ENCODE measurements around the gene TCF19. TPM values are rescaled to one million over a fixed set of nuclear protein-coding genes. Genes with fewer than 3 reads are reported as not detected.

TCF19 gene
- total RNA-seq, 2 donors from 2014 or later, result 1.5 to 1.6 TPM

DNA sequence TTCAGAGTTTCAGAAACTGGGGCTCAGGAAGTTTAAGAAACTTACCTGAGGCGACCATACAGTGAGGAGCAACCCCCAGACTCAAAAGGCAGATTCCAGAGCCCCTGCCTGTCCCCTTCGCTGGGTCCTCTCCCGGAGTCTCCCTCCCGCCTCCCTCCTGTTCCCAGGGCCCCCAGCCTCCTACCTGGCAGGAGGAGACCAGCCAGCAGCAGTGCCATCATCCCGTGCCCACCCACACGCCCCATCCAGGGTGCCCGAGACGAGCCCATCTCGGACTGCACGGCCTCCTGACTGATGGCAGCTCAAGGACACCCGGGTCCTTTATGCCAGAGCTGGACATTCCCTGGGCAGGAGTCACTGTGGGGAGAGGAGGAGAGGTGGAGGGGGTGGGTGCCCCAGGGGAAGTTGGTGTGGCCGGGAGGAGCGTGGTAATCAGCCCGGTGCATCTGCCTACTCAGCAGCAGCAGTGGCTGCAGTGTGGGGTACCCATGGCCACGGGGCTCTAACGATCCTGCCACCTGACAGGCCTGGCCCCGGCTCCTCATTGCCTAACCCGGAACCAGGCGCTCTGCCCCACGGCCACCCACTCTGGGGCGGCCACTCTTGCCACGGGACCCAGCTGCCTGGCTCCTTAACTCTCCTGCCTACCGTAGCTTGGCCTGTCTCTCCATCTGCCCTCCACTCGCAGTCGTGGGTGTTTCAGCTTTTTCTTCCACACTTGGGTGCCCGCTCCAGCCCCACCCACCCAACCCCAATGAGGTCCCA, 38.1 kb upstream of the TCF19 start, which contains the start of gene CDSN:
TSS of gene CDSN (minus strand) at position 296 of the 765 bp plus-strand sequence. CDS start at position 269, 27 bp downstream.
- Histone ChIP-seq H3K9me3 (no peaks in the 10 kb centered on the region), H3K4me3 (no peak within 1 kb of the TSS), H3K4me1 (peaks cover 0 to 34% of the 10 kb centered on the region in 2 donors), H3K27me3 (no peaks in the 10 kb centered on the region), H3K36me3 (no peaks in the 10 kb centered on the region), H3K27ac (no peak within 1 kb of the TSS)
- no peak for DNase-seq (ENCODE audit: low spot score)
- TF ChIP-seq, protein P1, sequence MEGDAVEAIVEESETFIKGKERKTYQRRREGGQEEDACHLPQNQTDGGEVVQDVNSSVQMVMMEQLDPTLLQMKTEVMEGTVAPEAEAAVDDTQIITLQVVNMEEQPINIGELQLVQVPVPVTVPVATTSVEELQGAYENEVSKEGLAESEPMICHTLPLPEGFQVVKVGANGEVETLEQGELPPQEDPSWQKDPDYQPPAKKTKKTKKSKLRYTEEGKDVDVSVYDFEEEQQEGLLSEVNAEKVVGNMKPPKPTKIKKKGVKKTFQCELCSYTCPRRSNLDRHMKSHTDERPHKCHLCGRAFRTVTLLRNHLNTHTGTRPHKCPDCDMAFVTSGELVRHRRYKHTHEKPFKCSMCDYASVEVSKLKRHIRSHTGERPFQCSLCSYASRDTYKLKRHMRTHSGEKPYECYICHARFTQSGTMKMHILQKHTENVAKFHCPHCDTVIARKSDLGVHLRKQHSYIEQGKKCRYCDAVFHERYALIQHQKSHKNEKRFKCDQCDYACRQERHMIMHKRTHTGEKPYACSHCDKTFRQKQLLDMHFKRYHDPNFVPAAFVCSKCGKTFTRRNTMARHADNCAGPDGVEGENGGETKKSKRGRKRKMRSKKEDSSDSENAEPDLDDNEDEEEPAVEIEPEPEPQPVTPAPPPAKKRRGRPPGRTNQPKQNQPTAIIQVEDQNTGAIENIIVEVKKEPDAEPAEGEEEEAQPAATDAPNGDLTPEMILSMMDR (IDR thresholded peaks at IDR 0.05), result no peak

DNA sequence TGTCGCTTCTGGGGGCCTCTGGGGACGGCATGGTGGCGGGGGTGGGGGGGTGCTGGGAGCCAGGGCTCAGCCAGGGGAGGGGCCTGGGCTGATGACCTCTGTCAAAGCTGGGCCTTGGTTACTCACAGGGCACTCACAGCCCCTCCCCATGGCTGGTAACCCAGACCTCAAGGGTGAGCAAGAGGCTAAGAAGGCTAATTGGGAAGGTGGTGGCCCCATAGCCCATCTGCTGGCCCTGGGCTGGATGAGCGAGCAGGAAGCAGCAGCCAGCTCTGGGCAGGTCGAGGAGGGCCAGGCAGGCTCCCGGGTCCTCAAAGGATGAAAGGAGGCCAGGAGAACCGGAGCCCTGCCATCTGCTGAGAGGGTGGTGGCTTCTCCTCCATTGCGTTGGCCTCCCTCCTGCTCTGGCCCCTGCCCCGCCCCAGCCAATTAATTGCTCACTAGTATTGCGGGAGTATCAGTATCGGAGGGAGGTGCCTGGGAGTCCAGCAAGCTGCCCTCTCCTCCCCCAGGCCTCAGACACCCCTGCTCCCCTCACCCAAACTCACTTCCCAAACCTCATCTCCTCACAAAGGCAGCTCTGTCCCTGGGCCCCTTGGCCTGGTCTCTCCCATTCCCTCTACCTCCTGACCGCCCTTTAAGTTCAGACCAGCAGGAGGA, 37.1 kb upstream of the TCF19 start:
- TF ChIP-seq, protein P1 (IDR thresholded peaks at IDR 0.05), result no peak
- no peak for DNase-seq (ENCODE audit: low spot score)
- H3K4me1 ChIP-seq, result peaks cover 0 to 40% of the 10 kb centered on the region in 2 donors

DNA sequence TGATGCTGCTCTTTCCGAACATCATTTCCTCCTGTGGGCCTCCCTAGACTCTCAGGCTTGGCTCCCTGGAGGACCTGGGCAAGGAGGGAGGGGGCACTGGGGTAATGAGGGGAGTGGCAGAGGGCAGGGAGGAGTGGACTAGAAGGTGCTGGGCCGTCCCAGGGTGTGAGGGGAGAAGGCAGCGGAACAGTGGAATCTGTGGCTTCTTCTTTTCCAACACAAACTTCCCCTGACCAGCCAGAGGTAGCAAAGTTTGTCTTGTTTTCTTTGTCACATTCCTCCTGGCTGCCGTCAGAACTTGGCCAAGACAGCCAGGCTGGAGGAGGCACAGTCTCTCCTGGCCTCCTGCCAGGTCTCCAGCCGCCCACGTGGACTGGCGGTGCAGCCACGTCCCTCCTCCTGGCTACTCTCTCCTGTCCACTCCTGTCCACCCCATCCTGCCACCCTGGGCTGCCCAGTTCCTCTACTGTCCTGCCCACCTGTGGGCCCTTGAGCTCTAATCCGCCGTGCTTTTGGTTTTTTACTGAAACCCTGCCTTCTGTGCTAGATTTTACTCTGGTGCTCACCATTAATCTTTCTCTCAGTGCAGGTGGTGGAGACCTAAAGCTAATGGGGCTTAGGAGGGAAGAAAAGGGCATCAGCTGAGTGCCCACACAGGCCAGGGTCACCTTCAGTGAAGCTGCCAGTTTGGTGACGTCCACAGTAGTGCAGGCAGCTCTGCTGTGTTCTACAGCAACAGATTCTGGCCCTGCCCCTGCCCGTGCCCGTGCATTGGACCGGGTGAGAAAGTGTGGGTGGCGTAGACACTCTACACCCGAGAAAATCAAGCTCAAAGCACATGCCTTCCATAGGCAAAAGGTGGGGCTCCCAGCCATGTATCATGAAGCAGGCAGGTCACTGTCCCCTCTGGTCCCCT, 35.3 kb upstream of the TCF19 start:
- TF ChIP-seq, protein P1 (IDR thresholded peaks at IDR 0.05), result no peak
- H3K4me3 ChIP-seq, result no peak overlapping the region
- DNase-seq (ENCODE audit: low spot score), result peak; percentile 79

More for the DNA sequence above, 37.1 kb upstream of the TCF19 start:
- Histone ChIP-seq H3K9me3 (no peaks in the 10 kb centered on the region), H3K27ac (no peak overlapping the region), H3K27me3 (no peaks in the 10 kb centered on the region), H3K4me3 (no peak overlapping the region), H3K36me3 (no peaks in the 10 kb centered on the region)

DNA sequence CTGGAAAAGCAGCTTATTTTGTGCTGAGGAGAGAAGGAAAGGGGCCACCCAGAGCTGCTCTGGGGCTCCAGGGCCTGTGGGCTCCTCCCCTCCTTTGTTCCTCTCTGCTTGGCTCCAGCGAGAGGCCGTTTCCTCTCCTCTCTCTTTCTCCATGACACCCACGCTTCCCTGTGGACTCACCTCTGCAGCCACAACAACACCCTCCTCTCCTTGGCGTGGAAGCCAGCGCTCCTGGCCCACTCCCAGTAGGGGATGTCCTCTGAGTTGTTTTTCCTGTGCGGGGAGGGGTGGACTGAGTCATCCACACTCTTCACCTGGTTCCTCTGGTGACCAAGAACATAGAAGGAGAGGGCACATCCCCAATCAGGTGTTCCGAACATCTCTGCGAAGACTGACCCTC, 33.2 kb upstream of the TCF19 start:
- no peaks in the 10 kb centered on the region for H3K9me3 ChIP-seq
- no peaks in the 10 kb centered on the region for H3K27me3 ChIP-seq
- DNase-seq (ENCODE audit: low spot score), result peak; percentile 61
- TF ChIP-seq, protein P1 (IDR thresholded peaks at IDR 0.05), result no peak
- no peak overlapping the region for H3K4me3 ChIP-seq
- H3K27ac ChIP-seq, result peak overlapping the region in 1 of 2 donors; percentile 55
- H3K4me1 ChIP-seq, result peaks cover 0 to 37% of the 10 kb centered on the region in 2 donors
- no peaks in the 10 kb centered on the region for H3K36me3 ChIP-seq

More for the DNA sequence above, 35.3 kb upstream of the TCF19 start:
- H3K36me3 ChIP-seq, result no peaks in the 10 kb centered on the region
- peaks cover 0 to 37% of the 10 kb centered on the region in 2 donors for H3K4me1 ChIP-seq
- peak overlapping the region; percentile 48 to 54 for H3K27ac ChIP-seq
- H3K9me3 ChIP-seq, result no peaks in the 10 kb centered on the region
- H3K27me3 ChIP-seq, result no peaks in the 10 kb centered on the region

DNA sequence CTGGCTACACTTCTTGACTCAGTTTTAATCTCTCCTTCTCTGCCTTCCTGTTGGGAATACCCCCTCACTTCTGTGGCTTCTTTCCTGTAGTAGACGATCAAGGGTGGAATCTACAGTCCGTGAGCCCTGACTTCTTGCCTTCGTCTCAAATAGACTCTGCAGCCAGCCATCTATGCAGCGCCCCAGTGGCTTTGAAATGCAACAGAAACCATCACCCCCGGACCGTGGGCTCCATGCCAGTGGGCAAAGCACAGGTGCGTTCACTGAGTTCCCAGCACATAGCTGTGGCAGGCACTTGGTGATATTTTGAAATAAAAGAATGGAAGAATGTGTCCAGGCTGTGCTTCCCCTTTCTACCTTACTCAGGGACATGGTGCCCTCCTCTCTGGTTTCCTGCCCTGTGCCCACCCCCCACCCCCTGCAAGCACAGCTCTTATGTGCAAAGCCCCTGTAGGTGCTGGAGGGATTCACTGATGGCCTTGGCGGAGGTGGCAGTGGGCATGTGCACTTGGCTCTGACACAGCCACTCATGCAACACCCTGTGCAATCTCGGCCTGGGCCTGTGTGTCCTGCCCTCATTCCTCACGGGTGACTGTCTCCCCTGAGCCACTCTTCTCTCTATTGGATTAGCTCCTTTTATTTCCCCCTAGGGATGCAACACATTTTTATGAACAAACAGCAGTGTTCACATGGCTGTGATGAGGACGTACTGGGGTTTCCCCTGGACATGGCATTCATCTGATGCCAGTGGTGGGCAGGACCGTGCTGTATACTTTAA, 32.6 kb upstream of the TCF19 start:
- Histone ChIP-seq H3K4me3 (no peak overlapping the region), H3K9me3 (no peaks in the 10 kb centered on the region), H3K27ac (peak overlapping the region; percentile 55 to 83), H3K36me3 (no peaks in the 10 kb centered on the region), H3K4me1 (peaks cover 0 to 37% of the 10 kb centered on the region in 2 donors), H3K27me3 (no peaks in the 10 kb centered on the region)
- TF ChIP-seq, protein P1 (IDR thresholded peaks at IDR 0.05), result no peak
- DNase-seq (ENCODE audit: low spot score), result peak; percentile 60
